HG02623 (cell line): ENCODE results near the gene HDLBP.

Experiments used
- ATAC-seq: cut with Tn5 transposase; IDR thresholded peaks from one replicate; pipeline ENCODE4 v1.9.1; 2021; ENCODE audit warnings: moderate library complexity; ENCODE audit not compliant: unreplicated experiment

The HDLBP gene

GRCh38 chr2:241234066-241234790, 81.2 kb downstream of the HDLBP start:
- ATAC-seq, result no peak

- ATAC-seq, result no peak
These were observed 82.5 kb downstream of the HDLBP start for GRCh38 chr2:241232736-241233575.

GRCh38 chr2:241230435-241230834, 85.0 kb downstream of the HDLBP start:
- no peak for ATAC-seq

GRCh38 chr2:241229563-241230401, 85.7 kb downstream of the HDLBP start:
- no peak for ATAC-seq

- no peak for ATAC-seq
These were observed 86.5 kb downstream of the HDLBP start for GRCh38 chr2:241228860-241229516.

GRCh38 chr2:241228081-241228859, 87.2 kb downstream of the HDLBP start:
- ATAC-seq, result no peak

GRCh38 chr2:241227594-241227993, 87.9 kb downstream of the HDLBP start:
- no peak for ATAC-seq

- ATAC-seq, result no peak
These were observed 88.5 kb downstream of the HDLBP start for GRCh38 chr2:241226723-241227572.

GRCh38 chr2:241225983-241226382, 89.5 kb downstream of the HDLBP start:
- no peak for ATAC-seq

GRCh38 chr2:241225545-241225944, 89.9 kb downstream of the HDLBP start:
- ATAC-seq, result no peak

- ATAC-seq, result no peak
These were observed 90.5 kb downstream of the HDLBP start for GRCh38 chr2:241224851-241225438.

GRCh38 chr2:241224018-241224850, 91.2 kb downstream of the HDLBP start:
- ATAC-seq, result no peak

- no peak for ATAC-seq
These were observed 92.1 kb downstream of the HDLBP start for GRCh38 chr2:241223211-241224017.

- no peak for ATAC-seq
These were observed 95.6 kb downstream of the HDLBP start for GRCh38 chr2:241219856-241220356.

- no peak for ATAC-seq
These were observed 96.5 kb downstream of the HDLBP start for GRCh38 chr2:241219030-241219382.

- no peak for ATAC-seq
These were observed 97.1 kb downstream of the HDLBP start for GRCh38 chr2:241218131-241219029.
